Endothelial cell of umbilical vein (primary cell): Measurements from ENCODE around the gene KCNMB2. TPM values are rescaled to one million over a fixed set of nuclear protein-coding genes. Genes with fewer than 3 reads are reported as not detected.

Experiments
- BruUV-seq: library from RNA; stranded (reverse); fragments of 400-500 nt; replicated peaks from 2 replicates; lab custom pipeline; 2021; lab: Mats Ljungman, UMichigan
- CTCF ChIA-PET: fragments of 300-600, 350-600 bp; sonication (Branson Sonifier 250); formaldehyde crosslinking; loops from one replicate; lab custom pipeline; 2021; ENCODE audit warnings: antibody characterized with exemption, inconsistent platforms; lab: Charles Lee
- POLR2A ChIA-PET: fragments of 300-600, 350-600 bp; sonication (Branson Sonifier 250); formaldehyde crosslinking; loops from one replicate; lab custom pipeline; 2021; ENCODE audit warnings: antibody characterized with exemption, inconsistent platforms; lab: Charles Lee
- DNase-seq: peaks from one replicate; pipeline ENCODE4 v3.0.0-alpha.2; 2011; ENCODE audit warnings: low read depth, low spot score
- FAIRE-seq: peaks from 2 replicates; lab custom pipeline; 2011; peaks lifted over from hg19 to GRCh38; lab: Jason Lieb, UNC
- H2AFZ ChIP-seq: 2 replicates; pipeline ENCODE4 v1.6.0; 2012; ENCODE audit warnings: low read depth, low read length, control low read depth, inconsistent platforms
- H3K27ac ChIP-seq: 2 replicates; pipeline ENCODE4 v1.5.1; 2011; ENCODE audit warnings: low read depth, mild to moderate bottlenecking, control low read depth, low read length, moderate library complexity; ENCODE audit not compliant: insufficient read depth
- H3K27me3 ChIP-seq, 2 experiments: 2 replicates each; pipeline versions ENCODE4 v1.6.0 to v1.6.1; 2011; ENCODE audit warnings: low read length in 2 of 2, mixed read lengths in 1 of 2; ENCODE audit not compliant: control insufficient read depth in 2 of 2, insufficient read depth in 2 of 2
- H3K36me3 ChIP-seq, 2 experiments: 2 replicates in 1 of 2; 3 replicates in 1 of 2; pipeline ENCODE4 v1.5.1; 2011; ENCODE audit warnings: low read length in 2 of 2, mild to moderate bottlenecking in 1 of 2, moderate library complexity in 1 of 2; ENCODE audit not compliant: control insufficient read depth in 2 of 2, insufficient read depth in 2 of 2; ENCODE audit errors: extremely low read depth in 1 of 2
- H3K4me1 ChIP-seq: 3 replicates; pipeline ENCODE4 v1.5.1; 2011; ENCODE audit warnings: mild to moderate bottlenecking, low read length; ENCODE audit not compliant: control insufficient read depth, insufficient read depth; ENCODE audit errors: extremely low read depth
- H3K4me2 ChIP-seq: 2 replicates; pipeline ENCODE4 v1.6.1; 2011; ENCODE audit warnings: low read length, control low read depth, mixed read lengths; ENCODE audit not compliant: insufficient read depth
- H3K4me3 ChIP-seq, 3 experiments: fragments of 200-600 bp in 1 of 3; sonication (generic), shearing (Covaris generic) in 1 of 3; replicated peaks in 1 of 3; 2 replicates each; pipeline ENCODE4 v1.5.1; 2011 to 2016; ENCODE audit warnings: control low read depth in 3 of 3, low read length in 3 of 3, mild to moderate bottlenecking in 2 of 3, inconsistent platforms in 1 of 3, low read depth in 1 of 3, moderate library complexity in 1 of 3; ENCODE audit not compliant: insufficient read depth in 1 of 3
- H3K79me2 ChIP-seq: 2 replicates; pipeline ENCODE4 v1.6.0; 2012; ENCODE audit warnings: low read length, inconsistent platforms; ENCODE audit not compliant: control insufficient read depth, insufficient read depth
- H3K9ac ChIP-seq: replicated peaks from 2 replicates; pipeline ENCODE3; 2011; ENCODE audit warnings: low read length, control low read depth; ENCODE audit not compliant: insufficient read depth; ENCODE audit errors: extremely low read depth
- H3K9me1 ChIP-seq: replicated peaks from 3 replicates; pipeline ENCODE4 v1.6.0; 2011; ENCODE audit warnings: mild to moderate bottlenecking, low read length; ENCODE audit not compliant: control insufficient read depth, insufficient read depth; ENCODE audit errors: extremely low read depth
- H3K9me3 ChIP-seq: replicated peaks from 2 replicates; pipeline ENCODE4 v1.5.1; 2012; ENCODE audit warnings: low read length, inconsistent platforms; ENCODE audit not compliant: control insufficient read depth, insufficient read depth
- H4K20me1 ChIP-seq: replicated peaks from 2 replicates; pipeline ENCODE3; 2011; ENCODE audit warnings: mild to moderate bottlenecking, low read length; ENCODE audit not compliant: control insufficient read depth, insufficient read depth; ENCODE audit errors: extremely low read depth
- EZH2 ChIP-seq: IDR thresholded peaks from 2 replicates; pipeline ENCODE4 v1.6.1; 2012; ENCODE audit warnings: borderline replicate concordance, low read depth, mild to moderate bottlenecking, moderate library complexity, low read length, inconsistent platforms; ENCODE audit not compliant: severe bottlenecking
- FOS ChIP-seq: IDR thresholded peaks from 2 replicates; pipeline ENCODE4 v1.6.1; 2011; ENCODE audit warnings: mild to moderate bottlenecking, low read length, moderate library complexity, borderline replicate concordance; ENCODE audit not compliant: insufficient read depth
- GATA2 ChIP-seq: IDR thresholded peaks from 2 replicates; pipeline ENCODE4 v1.7.0; 2011; ENCODE audit warnings: low read depth, mild to moderate bottlenecking, moderate library complexity, mixed read lengths, low read length; ENCODE audit not compliant: insufficient read length, insufficient read depth
- JUN ChIP-seq: IDR thresholded peaks from 2 replicates; pipeline ENCODE4 v1.6.1; 2011; ENCODE audit warnings: borderline replicate concordance, low read depth; ENCODE audit not compliant: insufficient read length, insufficient read depth
- MYC ChIP-seq: IDR thresholded peaks from one replicate; pipeline ENCODE4 v1.6.1; 2011; ENCODE audit warnings: mild to moderate bottlenecking, low read depth, low read length
- POLR2A ChIP-seq: IDR thresholded peaks from 2 replicates; pipeline ENCODE4 v1.6.1; 2012; ENCODE audit warnings: low read depth, mild to moderate bottlenecking, control low read depth, low read length
- POLR2AphosphoS5 ChIP-seq: IDR thresholded peaks from 2 replicates; pipeline ENCODE4 v1.6.1; 2012; ENCODE audit warnings: low read depth, mild to moderate bottlenecking, control low read depth, low read length, moderate library complexity; ENCODE audit not compliant: insufficient read depth
- dilution Hi-C: fragments of 300-500 bp; cut with MboI; formaldehyde crosslinking; loops from one replicate; pipeline ENCODE4 v1.15.0; 2019; ENCODE audit warnings: low sequenced_read_pairs; ENCODE audit not compliant: extremely low pct_ligation_motif_present
- intact Hi-C: fragments of 100-400 bp; cut with micrococcal nuclease; formaldehyde crosslinking; loops from one replicate; pipeline ENCODE4 v1.10.0; 2022
- polyA plus RNA-seq, 4 experiments: library from polyadenylated mRNA; depleted of rRNA in 3 of 4; stranded (reverse) in 3 of 4; unstranded in 1 of 4; fragments of >200 nt; gene quantifications; 2 replicates each; pipeline versions ENCODE4 v1.2.1 to v1.2.3, GENCODE V29; 2011 to 2012; ENCODE audit warnings: missing spikeins in 1 of 4
- total RNA-seq: library from RNA; stranded (reverse); gene quantifications from 2 replicates; pipeline ENCODE4 v1.2.3, GENCODE V29; 2021
- TF ChIP-seq, protein P1 (sequence below), 2 donors: IDR thresholded peaks; 1 replicate in 1 of 2; 2 replicates in 1 of 2; pipeline ENCODE4 v1.5.1; 2011; ENCODE audit warnings: low read length in 2 of 2, mild to moderate bottlenecking in 2 of 2, moderate library complexity in 2 of 2, control low read depth in 1 of 2, inconsistent platforms in 1 of 2, low read depth in 1 of 2; ENCODE audit not compliant: insufficient read depth in 1 of 2; ENCODE audit errors: extremely low read depth in 1 of 2
- TF ChIP-seq, protein P2 (sequence below): IDR thresholded peaks from 2 replicates; pipeline ENCODE4 v1.6.1; 2011; ENCODE audit not compliant: insufficient read depth, insufficient read length

KCNMB2 gene
- total and polyA plus RNA-seq, 2 donors (not counting 3 experiments of a cell fraction or from before 2014, with no cell fraction given) = not detected

DNA sequence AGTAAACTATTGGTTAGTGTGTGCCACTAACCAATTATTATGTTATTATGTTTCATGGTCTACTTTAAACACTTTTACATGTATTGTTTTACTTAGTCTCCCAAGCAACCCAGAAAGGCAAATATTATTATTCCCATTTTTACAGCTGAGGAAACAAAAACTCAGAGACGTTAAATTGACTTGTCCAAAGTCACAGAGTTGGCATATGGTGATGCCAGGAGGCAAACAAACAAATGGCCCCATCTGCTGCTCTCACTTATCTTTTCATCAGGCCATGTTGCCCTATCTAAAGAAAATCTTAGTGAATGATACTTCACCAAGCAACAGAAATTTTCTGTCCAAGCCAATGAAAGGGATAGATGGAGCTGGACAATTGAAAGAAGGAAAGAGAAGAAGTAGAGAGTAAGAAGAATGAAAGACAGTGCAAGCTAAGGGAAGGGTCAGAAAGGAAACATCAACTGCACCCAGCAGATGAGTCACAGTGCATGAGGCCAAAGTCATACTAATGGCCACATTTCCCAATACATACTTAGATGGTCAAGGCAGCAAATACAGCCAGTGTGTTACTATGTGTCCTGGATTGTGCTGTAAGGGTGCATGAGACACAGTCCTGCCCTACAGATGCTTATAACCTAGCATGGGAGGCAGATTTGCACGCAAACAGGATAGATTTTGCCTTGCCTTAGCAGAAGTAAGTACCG lies 266.9 kb downstream of the KCNMB2 start:
- Histone ChIP-seq H4K20me1 (no peaks in the 10 kb centered on the region), H3K27me3 (no peaks in the 10 kb centered on the region), H3K36me3 (no peaks in the 10 kb centered on the region), H3K4me1 (no peaks in the 10 kb centered on the region), H3K4me2 (no peak overlapping the region), H3K79me2 (no peaks in the 10 kb centered on the region), H3K4me3 (no peak overlapping the region), H3K9ac (no peak overlapping the region), H3K9me3 (no peaks in the 10 kb centered on the region), H3K9me1 (no peaks in the 10 kb centered on the region), H2AFZ (no peak overlapping the region), H3K27ac (no peak overlapping the region)
- CTCF ChIA-PET = no interaction called here
- DNase-seq = no peak
- FAIRE-seq = no peak
- TF ChIP-seq GATA2 (no peak), JUN (no peak), FOS (no peak), POLR2A (no peak), MYC (no peak), EZH2 (no peak), POLR2AphosphoS5 (no peak)
- TF ChIP-seq, protein P1, sequence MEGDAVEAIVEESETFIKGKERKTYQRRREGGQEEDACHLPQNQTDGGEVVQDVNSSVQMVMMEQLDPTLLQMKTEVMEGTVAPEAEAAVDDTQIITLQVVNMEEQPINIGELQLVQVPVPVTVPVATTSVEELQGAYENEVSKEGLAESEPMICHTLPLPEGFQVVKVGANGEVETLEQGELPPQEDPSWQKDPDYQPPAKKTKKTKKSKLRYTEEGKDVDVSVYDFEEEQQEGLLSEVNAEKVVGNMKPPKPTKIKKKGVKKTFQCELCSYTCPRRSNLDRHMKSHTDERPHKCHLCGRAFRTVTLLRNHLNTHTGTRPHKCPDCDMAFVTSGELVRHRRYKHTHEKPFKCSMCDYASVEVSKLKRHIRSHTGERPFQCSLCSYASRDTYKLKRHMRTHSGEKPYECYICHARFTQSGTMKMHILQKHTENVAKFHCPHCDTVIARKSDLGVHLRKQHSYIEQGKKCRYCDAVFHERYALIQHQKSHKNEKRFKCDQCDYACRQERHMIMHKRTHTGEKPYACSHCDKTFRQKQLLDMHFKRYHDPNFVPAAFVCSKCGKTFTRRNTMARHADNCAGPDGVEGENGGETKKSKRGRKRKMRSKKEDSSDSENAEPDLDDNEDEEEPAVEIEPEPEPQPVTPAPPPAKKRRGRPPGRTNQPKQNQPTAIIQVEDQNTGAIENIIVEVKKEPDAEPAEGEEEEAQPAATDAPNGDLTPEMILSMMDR (IDR thresholded peaks at IDR 0.05; ENCODE audit: extremely low read depth in 1 of 2, insufficient read depth in 1 of 2, low read depth in 1 of 2, low read length in 2 of 2) = no peak
- TF ChIP-seq, protein P2, sequence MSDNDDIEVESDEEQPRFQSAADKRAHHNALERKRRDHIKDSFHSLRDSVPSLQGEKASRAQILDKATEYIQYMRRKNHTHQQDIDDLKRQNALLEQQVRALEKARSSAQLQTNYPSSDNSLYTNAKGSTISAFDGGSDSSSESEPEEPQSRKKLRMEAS = no peak
- POLR2A ChIA-PET = no interaction called here
- intact Hi-C loops (no loop called here), dilution Hi-C loops (no loop called here)
- BruUV-seq = no TSS peak
